HG03060 (cell line): ENCODE results near the gene MLKL.

ENCODE experiments used
- ATAC-seq: cut with Tn5 transposase; IDR thresholded peaks from one replicate; pipeline ENCODE4 v1.9.1; 2021; ENCODE audit warnings: low read depth, moderate number of reproducible peaks; ENCODE audit not compliant: unreplicated experiment

MLKL gene

DNA sequence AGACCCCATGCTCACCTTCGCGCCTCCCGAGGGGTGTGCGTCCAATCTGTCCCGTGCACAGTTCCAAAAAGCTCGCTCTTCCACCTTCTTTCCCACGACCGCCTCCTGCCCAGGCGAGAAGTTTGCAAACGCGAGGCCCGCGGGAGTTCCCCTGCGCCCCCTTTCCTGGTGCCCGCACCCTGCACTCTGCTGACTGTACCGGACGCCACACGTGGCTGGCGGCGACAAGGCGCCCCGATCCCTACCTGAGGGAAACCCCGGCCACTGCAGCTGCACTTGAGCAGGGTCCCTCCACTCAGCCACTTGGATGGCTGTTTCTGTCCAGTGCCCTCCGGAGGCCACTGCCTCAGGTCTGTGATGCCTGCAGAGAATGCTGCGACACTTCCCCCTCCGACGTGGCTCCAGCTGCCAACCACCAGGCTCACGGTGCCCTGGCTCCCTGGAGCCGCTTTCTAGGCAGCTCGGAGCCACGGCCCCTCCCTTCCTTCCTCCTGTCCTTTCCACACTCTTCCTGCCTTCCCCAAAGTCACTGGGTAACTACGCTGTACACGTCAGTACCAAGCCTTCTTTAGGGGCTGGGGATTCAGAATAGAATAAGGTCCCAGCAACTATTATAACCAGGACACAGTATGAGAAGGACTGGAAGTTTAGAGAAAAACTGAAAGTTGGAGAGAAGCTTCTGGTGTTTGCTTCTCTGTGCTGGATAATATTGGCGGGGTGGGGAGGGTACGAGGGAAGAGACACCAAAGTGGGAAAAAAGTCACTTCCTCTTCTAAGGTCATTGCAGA lies at the start of gene MLKL:
TSS of gene MLKL (minus strand) at position 425 of the 788 bp plus-strand sequence. CDS start 5,105 bp downstream, outside the sequence.
- ATAC-seq, result no peak

DNA sequence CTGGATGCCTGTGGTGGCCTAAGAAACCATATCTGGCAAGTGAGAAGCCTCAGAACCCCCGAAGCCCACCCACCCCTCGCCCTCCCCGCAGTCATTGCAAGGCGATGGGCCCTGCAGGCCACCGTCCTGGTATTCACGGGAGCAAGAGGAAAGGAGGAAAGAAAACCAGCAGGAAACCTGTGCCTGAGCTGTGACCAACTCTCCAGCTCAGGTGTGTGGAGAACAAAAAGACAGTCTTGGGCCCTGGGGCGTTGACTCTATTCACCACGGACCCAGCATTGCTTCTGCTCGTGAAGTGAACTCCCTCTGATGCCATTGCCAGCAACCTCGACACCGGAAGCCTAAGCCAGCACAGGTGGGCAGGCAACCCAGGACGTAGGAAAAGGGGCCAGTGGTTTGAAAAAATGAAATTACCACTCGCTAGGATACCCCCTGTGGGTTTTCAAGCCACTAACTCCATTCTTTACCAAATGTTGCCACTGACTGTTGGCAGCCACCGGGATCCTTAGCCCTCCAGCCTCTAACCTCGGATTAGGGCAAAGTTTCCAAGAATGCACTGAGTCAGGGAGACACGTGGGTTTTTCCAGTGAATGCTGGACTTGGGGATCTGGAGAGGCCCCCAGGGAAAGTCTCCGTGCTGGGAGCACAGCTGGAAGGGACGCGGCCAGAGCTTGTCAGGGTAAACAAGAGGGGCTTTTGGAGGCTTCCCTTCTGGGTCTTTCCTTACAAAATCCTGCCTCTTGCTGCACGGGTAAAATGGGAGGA lies 48.8 kb upstream of the MLKL start:
- no peak for ATAC-seq

DNA sequence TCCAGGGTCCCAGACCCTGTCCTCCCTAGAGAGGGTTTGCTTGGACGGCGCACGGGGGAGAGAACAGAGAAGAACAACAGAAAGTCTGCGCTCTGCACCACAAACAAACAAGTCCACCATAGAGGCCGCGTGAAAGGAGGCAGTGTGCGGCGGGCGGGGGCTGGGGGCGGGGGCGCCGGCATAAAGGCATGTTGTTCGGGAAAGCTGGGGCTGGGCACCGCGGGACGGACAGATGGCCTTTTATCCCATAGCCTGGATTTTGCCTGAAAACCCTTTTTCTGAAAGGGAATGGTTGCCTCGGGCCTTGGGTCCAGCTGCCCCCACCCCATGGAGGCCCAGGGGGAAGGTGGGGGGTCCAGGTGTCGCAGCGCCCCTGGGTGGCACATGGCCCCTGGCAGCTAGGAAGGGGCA lies 48.0 kb upstream of the MLKL start:
- no peak for ATAC-seq

DNA sequence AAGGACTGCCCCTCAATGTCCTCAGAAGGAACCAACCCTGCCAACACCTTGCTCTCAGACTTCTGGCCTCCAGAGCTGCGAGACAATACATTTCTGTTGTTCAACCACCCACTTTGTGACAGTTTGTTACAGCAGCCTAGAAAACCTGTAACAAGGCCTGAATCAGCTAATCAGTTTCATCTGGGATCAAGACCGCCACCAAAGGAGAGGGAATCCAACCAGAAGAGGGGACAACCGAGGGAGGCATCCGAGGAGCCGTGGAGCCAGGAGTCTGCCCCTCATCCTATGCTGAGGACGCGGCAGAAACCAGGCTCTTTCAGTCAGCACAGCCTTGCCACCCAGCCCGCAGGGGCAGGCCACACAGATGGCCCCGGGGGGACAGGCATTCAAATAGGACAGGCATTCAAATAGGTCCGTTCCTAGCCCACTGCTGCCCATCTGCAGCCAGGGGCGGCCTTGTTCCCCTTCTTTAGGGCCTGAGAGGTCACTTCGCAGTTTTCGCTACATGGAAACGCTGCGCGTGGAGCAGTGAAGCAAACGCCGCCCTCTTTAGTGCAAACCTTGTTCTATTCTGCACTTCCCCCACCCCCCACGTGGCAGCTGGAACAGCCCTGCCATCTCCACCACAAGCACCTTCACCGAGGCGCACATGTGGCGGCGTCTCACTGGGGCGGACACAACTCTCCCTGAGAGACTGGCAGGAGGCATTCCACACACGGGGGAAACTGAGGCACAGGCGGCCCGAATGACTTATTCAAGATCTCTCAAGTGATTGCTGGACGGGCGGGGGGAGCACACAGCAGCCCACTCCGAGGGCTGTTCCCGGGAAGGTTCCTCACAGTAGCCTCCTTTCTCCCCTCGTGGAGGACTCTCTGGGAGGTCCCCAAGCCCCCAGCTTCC lies 47.3 kb upstream of the MLKL start:
- ATAC-seq, result no peak

DNA sequence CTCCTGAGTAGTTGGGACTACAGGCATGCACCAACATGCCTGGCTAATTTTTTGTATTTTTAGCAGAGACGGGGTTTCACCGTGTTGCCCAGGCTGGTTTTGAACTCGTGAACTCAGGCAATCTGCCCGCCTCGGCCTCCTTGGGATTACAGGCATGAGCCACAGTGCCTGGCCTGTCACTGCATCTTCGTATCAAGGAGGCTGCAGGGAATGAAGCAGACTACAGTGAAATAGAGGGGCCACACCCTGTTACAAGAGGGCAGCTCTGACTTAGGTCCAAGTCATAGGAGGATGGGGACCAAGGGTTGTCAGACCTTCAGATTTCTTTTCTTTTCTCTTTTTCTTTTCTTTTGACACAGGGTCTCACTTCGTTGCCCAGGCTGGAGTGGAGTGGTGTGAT lies 45.3 kb upstream of the MLKL start:
- ATAC-seq, result no peak

DNA sequence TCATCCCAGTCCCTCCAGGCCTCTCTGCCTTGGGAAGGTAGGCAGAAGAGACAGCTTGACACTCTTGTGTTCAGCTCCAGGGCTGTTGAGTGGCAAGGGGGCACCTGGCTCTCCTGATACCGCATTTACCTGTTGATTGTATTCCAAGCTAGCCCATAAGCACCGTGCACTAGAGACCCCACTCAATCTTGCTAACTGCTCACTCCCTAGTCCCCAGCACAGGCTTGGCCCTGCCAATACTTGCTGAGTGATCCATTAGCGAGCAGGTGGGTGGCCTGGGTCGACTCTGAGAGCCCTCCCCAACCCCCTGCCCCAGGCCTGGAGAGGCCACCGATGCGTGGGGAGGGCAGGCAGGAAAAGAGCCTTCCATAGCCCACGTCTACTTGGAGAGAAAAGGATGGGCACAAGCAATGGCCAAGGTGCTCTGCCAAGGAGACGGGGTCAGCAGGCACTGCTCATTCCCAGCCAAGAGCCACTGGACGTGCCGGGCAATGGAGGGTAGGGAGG lies 44.5 kb upstream of the MLKL start:
- no peak for ATAC-seq

DNA sequence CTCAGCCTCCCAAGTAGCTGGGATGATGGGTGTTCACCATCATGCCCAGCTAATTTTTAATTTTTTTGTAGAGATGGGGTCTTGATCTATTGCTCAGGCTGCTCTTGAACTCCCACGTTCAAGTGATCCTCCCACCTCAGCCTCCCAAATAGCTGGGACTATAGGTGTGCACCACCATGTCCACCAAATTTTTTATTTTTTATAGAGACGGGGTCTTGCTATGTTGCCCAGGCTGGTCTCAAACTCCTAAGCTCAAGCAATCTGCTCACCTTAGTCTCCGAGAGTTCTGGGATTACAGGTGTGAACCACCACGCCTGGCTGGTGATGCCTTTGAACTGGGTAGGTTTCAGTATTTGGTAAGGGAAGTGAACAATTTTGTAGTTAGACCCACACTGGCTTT lies 43.9 kb upstream of the MLKL start:
- ATAC-seq, result no peak

DNA sequence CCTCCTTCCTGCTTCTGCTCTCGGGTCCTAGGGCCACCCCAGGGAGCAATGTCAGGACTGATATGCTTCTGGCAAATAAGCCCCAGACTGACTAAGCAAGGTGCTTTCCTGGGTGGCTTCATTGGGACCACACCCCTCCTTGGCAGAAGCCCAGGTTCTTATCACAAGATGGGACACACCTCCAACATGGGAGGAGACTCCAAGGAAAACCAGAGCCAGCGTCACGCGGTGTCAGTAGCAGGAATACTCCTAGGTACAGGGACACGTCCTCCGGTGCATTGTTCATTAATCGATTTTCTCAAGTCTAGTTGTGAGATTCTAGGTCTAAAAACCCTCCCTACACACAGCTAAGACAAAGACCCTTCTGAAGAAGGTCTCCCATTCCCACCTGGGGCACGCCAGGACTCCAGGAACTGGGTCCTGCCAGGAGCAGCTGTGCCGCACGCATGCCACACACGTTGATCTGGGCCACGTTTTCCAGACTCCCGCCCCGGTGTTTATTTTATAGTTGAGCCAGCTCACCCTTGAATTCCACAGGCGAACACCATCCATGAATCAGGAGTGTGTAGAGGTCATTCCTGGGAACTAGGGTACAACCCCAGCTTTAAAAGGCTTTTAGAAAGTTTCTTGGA lies 43.1 kb upstream of the MLKL start:
- no peak for ATAC-seq

DNA sequence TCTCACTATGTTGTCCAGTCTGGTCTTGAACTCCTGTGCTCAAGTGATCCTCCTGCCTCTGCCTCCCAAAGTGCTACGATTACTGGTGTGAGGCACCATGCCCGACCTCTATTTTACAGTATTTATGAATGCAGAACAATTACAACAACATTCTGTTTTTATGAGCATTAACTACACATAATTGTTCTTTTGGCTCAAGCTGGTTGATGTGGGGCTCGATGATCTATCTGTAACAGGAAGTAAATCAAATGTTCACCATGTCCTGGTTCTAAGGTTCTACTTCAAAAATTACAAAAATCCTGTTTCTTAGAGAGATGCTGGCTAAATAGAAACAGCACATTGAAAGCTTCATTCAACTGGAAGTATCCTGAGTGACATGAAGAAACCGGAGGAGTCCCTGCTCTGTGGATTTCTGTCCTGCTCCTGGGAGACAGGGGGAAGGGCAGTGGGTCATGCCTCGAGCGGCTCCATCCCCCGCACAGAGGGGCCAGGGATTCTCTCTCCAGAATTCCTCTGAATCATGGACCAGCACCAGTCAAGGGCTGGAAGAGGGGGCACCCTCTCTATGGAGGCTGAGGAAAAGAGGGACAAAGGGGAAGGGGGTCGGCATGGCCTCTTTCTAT lies 42.5 kb upstream of the MLKL start:
- no peak for ATAC-seq

DNA sequence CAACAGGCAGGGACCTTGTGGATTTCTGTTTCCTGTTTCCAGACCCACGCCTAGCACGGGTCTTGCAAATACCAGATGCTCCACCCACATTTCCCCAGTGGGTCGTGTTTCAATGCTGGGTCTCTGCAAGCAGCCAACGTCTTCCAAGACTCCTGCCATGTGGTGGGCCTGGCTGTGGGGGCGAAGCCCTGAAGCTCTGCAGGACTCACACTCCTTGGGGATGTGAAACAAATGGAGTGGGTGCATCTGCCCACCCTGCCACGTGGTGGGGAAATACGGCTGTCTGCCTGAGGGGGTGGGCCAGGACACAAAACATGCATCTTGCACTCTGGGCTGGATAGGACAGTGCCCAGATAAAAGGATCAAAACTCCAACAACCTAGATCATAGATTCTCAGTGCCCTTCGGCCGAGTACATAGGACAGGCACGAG lies 41.4 kb upstream of the MLKL start:
- no peak for ATAC-seq

DNA sequence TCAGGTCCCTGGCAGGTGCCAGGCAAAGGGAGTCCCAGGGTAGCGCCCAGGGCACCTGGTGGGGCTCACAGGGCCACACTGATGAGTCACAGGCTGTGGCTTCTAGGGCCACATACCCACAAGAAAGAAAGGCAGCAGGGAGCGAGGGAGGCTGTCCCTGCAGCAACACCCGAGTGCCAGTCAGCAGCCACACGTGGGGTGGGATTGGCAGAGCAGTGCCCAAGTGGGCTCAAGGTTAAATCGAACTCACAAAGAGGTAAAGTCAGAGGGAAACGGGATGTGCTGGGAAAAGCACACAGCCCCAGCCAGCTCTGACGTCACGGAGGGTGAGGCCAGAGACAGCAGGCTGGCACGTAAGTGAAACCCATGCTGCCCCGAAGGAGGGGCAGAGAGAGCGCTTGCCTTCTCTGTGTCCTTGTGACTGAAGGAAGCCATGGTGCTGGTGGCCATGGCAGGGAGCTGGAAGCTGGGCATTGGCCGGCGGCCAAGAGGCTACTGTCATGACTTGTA lies 40.2 kb upstream of the MLKL start:
- no peak for ATAC-seq

DNA sequence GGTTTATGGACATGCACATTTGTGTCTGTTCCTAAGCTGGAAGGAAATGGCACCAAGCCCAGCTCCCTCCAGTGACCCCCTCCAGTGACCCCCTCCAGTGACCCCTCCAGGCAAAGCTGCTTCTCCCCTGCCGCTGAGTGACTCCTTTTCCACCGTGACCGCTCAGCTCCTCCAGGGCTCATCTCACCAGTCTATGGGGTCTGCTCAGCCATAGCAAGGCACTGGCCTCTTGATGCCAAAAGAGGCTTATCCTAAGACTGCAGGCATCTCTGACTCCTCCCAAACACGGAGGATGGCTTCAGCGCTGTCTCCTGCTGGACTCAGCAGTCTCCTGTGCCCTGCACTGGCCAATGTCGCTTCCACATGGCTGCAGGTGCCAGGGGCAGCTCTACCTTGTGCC lies 38.6 kb upstream of the MLKL start:
- ATAC-seq, result no peak

DNA sequence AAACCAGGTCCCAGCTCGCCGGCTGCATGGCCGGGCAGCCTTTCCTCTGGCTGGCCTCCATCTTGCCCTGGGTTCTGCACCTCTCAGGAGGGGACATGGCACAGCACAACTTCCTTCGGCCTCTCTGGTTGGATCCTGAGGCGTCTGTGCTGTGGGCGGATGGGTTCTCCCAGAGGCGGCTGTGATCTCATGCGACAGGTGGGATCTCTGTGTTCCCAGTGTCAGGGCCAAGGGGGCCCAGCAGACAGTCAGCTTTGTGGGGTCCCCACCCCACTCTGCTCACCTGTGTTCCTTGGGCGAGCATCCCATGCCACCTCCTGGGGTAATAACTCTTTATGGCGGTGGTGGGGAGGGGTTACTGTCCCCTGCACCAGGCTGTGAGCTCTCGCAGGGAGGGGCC lies 38.2 kb upstream of the MLKL start:
- no peak for ATAC-seq

DNA sequence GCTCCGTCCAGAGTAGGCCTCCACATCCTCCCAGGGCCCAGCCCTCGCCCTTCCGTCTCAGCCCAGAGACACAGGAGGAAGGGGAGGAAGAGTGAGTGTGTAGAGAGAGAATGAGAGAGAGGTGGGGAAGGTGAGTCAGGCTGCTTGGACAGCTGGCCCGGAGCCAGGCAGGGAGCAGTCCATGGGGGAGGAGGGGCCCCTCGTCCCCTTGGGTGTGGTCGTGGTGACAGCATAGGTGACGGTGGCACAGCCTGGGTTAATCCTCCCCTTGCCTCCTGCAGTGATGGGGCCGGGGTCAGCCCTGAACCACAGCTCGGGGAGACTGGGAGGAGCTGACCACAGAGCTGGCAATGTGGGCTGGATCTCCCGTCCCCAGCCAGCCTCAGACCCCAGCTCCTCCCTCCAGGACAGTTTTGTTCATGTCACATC lies 37.5 kb upstream of the MLKL start:
- no peak for ATAC-seq

DNA sequence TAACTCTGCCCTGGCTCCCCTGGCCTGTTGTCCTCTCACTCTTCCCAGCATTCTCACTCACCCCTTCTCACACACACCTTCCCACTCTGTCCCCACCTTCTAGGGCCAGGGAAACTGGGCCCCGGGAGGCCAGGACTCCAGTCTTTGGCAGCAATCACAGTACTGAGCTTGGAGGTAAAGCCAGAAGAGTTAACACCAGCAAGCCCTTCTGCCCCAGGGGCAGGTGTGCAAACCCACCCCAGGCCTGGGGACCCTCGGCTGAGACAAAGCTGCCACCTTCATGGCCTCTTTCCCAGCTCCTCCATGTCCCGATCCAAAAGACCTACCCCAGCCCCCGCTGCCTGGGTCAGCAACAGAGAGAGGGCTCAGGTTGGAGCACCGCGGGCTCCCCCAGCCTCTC lies 36.9 kb upstream of the MLKL start:
- ATAC-seq, result no peak

DNA sequence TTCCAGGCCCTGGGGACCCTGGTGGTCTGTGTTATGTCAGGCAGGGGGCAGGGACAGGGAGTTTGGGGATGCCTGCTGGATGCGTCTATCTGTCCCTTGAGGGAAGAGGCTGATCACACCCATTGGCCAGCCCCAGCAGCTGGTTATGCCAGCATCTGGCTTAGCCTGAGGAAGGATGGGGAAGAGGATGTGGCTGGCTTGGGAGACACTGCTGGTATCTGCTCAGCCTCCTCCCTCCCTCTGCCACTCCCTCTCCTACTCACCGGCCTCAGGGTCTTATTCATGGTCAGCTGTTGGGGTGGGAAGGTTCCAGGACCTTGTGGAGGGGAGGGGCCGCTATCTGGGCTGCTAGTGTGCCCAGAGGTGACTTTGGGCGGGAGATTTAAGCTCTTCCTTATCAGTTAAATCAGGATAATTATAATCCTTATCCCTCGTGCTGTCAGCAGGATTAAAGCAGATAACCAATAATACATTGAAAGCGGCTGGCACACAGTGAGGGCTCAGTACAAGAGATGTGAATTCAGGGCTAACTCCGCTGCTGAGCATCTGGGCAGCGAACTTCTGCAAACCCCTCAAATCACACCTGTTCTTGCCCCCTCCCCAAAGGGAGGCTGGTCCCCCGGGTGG lies 36.0 kb upstream of the MLKL start:
- ATAC-seq, result no peak

DNA sequence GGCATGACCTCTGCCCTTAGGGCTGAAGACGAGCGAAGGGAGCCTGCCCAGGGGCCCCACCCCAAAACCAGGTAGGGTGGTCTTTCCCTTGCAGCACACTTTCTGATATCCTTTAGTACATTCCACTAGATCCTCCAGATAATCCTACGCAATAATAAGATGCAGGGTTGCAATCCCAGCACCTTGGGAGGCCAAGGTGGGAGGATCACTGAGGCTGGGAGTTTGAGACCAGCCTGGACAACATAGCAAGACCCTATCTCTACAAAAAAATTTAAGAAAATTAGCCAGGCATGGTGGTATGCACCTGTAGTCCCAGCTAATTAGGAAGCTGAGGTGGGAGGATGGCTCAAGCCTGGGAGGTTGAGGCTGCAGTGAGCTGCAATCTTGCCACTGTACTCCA lies 34.9 kb upstream of the MLKL start:
- no peak for ATAC-seq

DNA sequence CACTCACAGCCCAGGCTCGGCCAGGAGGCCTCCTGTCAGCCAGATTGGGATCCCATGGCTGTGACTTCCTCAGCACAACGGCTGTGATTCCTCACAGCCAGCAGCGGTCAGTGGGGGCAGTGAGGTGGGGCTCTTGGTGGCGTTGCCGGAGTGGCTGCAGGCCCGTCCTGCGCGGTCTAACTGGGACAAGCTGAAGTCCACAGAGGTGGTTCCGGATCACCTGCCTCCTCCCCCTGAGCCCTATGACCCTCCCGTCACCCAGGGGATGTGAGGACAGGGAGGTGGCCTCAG lies 34.4 kb upstream of the MLKL start:
- ATAC-seq, result no peak

DNA sequence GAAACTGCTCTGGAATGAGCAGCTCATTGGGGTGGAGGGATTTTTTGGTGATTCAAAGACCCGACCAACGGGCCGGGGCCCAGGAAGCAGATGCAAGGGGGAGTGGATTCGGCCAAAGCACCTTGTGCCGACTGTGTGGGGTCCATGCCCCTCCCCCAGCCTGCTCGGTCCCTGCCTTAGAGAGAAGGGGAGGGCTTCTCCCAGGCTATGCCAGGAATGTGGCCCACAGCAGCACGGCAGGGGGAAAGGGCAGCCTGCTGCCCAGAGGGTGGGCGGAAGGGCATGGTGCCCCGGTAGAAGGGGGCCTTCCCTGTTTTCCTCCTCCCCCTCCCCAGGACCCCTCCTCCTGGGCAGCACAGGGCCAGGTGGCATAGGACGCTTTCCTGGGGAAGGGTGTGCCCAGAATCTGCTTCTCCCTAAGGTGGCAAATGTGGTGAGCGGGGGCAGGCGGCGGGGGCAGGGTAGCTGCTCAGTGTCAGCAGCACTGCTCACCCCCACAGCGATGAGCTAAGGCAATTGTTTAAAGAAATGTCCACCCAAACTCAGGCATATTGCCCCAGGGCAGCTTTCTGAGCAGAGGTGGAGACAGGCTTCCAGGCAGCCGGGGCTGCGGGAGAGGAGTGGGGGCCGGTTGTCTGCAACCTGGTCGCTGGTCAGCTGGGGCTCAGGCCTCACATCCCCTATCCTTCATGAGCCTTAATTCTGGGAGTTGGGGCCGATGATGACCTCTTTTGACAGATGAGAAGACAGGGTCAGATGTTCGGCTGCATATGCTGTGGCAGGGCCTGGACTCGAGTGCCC lies 33.9 kb upstream of the MLKL start:
- no peak for ATAC-seq
